ENCODE results near the gene ABTB2.

The ABTB2 gene

GRCh38 chr11:34143048-34143447, 214.8 kb downstream of the ABTB2 start:
- DNase-seq = no peak

GRCh38 chr11:34140149-34140548, 217.7 kb downstream of the ABTB2 start:
- DNase-seq = no peak

GRCh38 chr11:34139346-34139745, 218.5 kb downstream of the ABTB2 start:
- DNase-seq = no peak

GRCh38 chr11:34136420-34136819, 221.4 kb downstream of the ABTB2 start:
- no peak for DNase-seq

- DNase-seq = no peak
These were observed 222.4 kb downstream of the ABTB2 start for GRCh38 chr11:34135439-34135838.

- DNase-seq = no peak
These were observed 223.0 kb downstream of the ABTB2 start for GRCh38 chr11:34134765-34135164.

GRCh38 chr11:34132261-34132965, 225.4 kb downstream of the ABTB2 start:
- no peak for DNase-seq

- no peak for DNase-seq
These were observed 229.0 kb downstream of the ABTB2 start for GRCh38 chr11:34128824-34129223.

GRCh38 chr11:34126959-34127848, 230.6 kb downstream of the ABTB2 start:
- DNase-seq = no peak

GRCh38 chr11:34124885-34125668, 232.7 kb downstream of the ABTB2 start:
- DNase-seq = no peak

GRCh38 chr11:34120651-34121050, 237.2 kb downstream of the ABTB2 start:
- no peak for DNase-seq

- no peak for DNase-seq
These were observed 243.3 kb downstream of the ABTB2 start for GRCh38 chr11:34114471-34114870.

GRCh38 chr11:34114014-34114413, 243.8 kb downstream of the ABTB2 start:
- DNase-seq = no peak

- DNase-seq = no peak
These were observed 246.0 kb downstream of the ABTB2 start for GRCh38 chr11:34111722-34112270.

- no peak for DNase-seq
These were observed 251.8 kb downstream of the ABTB2 start for GRCh38 chr11:34105957-34106504.

- DNase-seq = peak; percentile 99
These were observed 252.5 kb downstream of the ABTB2 start, which contains the start of gene NAT10 for GRCh38 chr11:34105079-34105956. Gene NAT10, plus strand, starts transcription at chr11:34105629. Its CDS starts 2,597 bp downstream, at chr11:34108226.

GRCh38 chr11:34104680-34105078, 253.1 kb downstream of the ABTB2 start:
- DNase-seq = no peak
